Nephron progenitor cell (in vitro differentiated cells): ENCODE results near the gene KCNQ1.

Experiments
- DNase-seq: peaks from one replicate; pipeline ENCODE4 v3.0.0; 2021
- H3K27ac Mint-ChIP-seq: 2 replicates; pipeline ENCODE4 v1.8.0; 2021; ENCODE audit warnings: mild to moderate bottlenecking, moderate library complexity, mixed read lengths
- H3K27me3 Mint-ChIP-seq: 2 replicates; pipeline ENCODE4 v1.8.0; 2021; ENCODE audit warnings: mild to moderate bottlenecking, low read depth, mixed read lengths; ENCODE audit not compliant: poor library complexity
- H3K36me3 Mint-ChIP-seq: 2 replicates; pipeline ENCODE4 v1.8.0; 2021; ENCODE audit warnings: low read depth, mixed read lengths
- H3K4me1 Mint-ChIP-seq: 2 replicates; pipeline ENCODE4 v1.8.0; 2021; ENCODE audit warnings: mixed read lengths
- H3K4me3 Mint-ChIP-seq: 2 replicates; pipeline ENCODE4 v1.8.0; 2021; ENCODE audit warnings: mild to moderate bottlenecking, moderate library complexity, mixed read lengths
- H3K9me3 Mint-ChIP-seq: 2 replicates; pipeline ENCODE4 v1.8.0; 2021; ENCODE audit warnings: mild to moderate bottlenecking, moderate library complexity, mixed read lengths
- CTCF ChIP-seq: fragments of 200-600 bp; sonication (generic); IDR thresholded peaks from 2 replicates; pipeline ENCODE4 v1.5.0; 2021; ENCODE audit warnings: antibody characterized with exemption

The KCNQ1 gene

GRCh38 chr11:2655016-2655719, 210.4 kb downstream of the KCNQ1 start:
- Mint-ChIP-seq H3K4me3 (no peak overlapping the region), H3K36me3 (peaks cover 98% of the 10 kb centered on the region), H3K9me3 (peaks cover 100% of the 10 kb centered on the region), H3K4me1 (peaks cover 24% of the 10 kb centered on the region), H3K27ac (no peak overlapping the region), H3K27me3 (peaks cover 5% of the 10 kb centered on the region)
- no peak for TF ChIP-seq CTCF
- DNase-seq, result no peak

- Mint-ChIP-seq H3K9me3 (peaks cover 100% of the 10 kb centered on the region), H3K4me3 (no peak overlapping the region), H3K27me3 (peaks cover 5% of the 10 kb centered on the region), H3K36me3 (peaks cover 98% of the 10 kb centered on the region), H3K4me1 (peaks cover 24% of the 10 kb centered on the region), H3K27ac (peak overlapping the region; percentile 45)
- TF ChIP-seq CTCF, result no peak
- no peak for DNase-seq
Observed at GRCh38 chr11:2655834-2656622, 211.2 kb downstream of the KCNQ1 start.

GRCh38 chr11:2656859-2657258, 212.1 kb downstream of the KCNQ1 start:
- no peak for TF ChIP-seq CTCF
- Mint-ChIP-seq H3K4me3 (no peak overlapping the region), H3K27ac (no peak overlapping the region), H3K9me3 (peaks cover 100% of the 10 kb centered on the region), H3K36me3 (peaks cover 99% of the 10 kb centered on the region), H3K27me3 (peaks cover 3% of the 10 kb centered on the region), H3K4me1 (peaks cover 24% of the 10 kb centered on the region)
- no peak for DNase-seq

GRCh38 chr11:2657697-2658284, 213.0 kb downstream of the KCNQ1 start:
- peaks cover 100% of the 10 kb centered on the region for H3K36me3 Mint-ChIP-seq
- no peak overlapping the region for H3K27ac Mint-ChIP-seq
- no peak for TF ChIP-seq CTCF
- H3K27me3 Mint-ChIP-seq, result peaks cover 6% of the 10 kb centered on the region
- H3K4me3 Mint-ChIP-seq, result no peak overlapping the region
- H3K4me1 Mint-ChIP-seq, result peaks cover 27% of the 10 kb centered on the region
- no peak for DNase-seq
- H3K9me3 Mint-ChIP-seq, result peaks cover 98% of the 10 kb centered on the region

GRCh38 chr11:2660357-2660939, 215.6 kb downstream of the KCNQ1 start:
- DNase-seq, result no peak
- Mint-ChIP-seq H3K27ac (no peak overlapping the region), H3K9me3 (peaks cover 97% of the 10 kb centered on the region), H3K27me3 (peaks cover 6% of the 10 kb centered on the region), H3K4me1 (peaks cover 18% of the 10 kb centered on the region), H3K36me3 (peaks cover 100% of the 10 kb centered on the region), H3K4me3 (no peak overlapping the region)
- TF ChIP-seq CTCF, result no peak
